Measurements from ENCODE around the gene PGAP6.

The PGAP6 gene

DNA sequence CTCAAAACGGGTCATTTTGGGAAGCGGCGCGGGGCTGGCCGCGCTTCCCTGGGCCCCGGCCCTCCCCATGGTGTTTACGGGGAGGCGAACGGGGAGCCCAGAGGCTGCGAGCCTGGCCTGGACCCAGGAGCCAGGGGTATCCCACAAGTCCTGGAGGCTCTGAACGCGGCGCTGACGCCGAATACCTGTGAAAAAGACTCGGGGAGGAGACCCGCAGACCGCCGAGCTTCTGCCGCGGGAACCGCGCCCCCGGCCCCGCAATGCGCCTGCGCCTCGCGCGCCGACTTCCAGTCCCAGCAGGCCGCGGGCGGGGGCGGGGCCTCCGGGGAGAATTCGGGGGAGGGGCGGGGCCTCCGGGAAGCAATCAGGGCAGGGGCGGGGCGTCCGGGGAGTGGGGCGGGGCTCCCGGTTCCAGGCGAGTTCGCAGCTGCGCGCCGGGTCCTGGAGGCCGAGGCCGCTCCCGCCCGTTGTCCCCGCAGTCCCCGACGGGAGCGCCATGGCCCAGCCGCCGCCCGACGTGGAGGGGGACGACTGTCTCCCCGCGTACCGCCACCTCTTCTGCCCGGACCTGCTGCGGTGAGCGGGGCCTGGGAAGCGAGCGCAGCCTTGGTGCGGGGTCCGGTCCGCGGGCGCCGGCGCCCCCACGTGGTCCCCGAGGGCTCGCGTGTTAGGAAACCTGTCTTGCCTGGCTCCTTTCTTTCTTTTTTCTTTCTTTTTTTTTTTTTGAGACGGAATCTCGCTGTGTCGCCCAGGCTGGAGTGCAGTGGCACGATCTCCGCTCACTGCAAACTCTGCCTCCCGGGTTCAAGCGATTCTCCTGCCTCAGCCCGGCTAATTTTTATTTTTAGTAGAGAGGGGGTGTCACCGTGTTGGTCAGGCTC, 19.9 kb upstream of the PGAP6 start, which contains the start of gene DECR2:
Gene DECR2 (plus strand): TSS at position 418 of the 881 bp plus-strand sequence. CDS start 79 bp downstream, at position 497.
- Histone ChIP-seq H4K20me1 (ENCODE audit: insufficient read depth, low read length) (peaks cover 25% of the 10 kb centered on the region), H3K4me3 (ENCODE audit: low read depth in 1 of 2, low read length in 2 of 2) (peak within 1 kb of the TSS; percentile 87 to 91; a peak in 3 of 4 replicates), H2AFZ (ENCODE audit: low read depth, low read length) (peak within 1 kb of the TSS; percentile 94), H3K36me3 (ENCODE audit: insufficient read depth, low read length) (peaks cover 30% of the 10 kb centered on the region), H3K79me2 (ENCODE audit: insufficient read depth, low read length) (peaks cover 45% of the 10 kb centered on the region), H3K27ac (ENCODE audit: low read length) (peak within 1 kb of the TSS; percentile 87), H3K9me3 (ENCODE audit: insufficient read depth, low read length, severe bottlenecking) (no peaks in the 10 kb centered on the region), H3K4me2 (ENCODE audit: insufficient read depth, low read length) (peak within 1 kb of the TSS; percentile 80), H3K4me1 (ENCODE audit: insufficient read depth, low read length) (peaks cover 47% of the 10 kb centered on the region), H3K9ac (ENCODE audit: low read depth, low read length) (peak within 1 kb of the TSS; percentile 86), H3K27me3 (ENCODE audit: insufficient read depth, low read length, poor library complexity) (no peaks in the 10 kb centered on the region)
- TF ChIP-seq EZH2 (IDR thresholded peaks at IDR 0.05; ENCODE audit: borderline replicate concordance, low read depth, low read length, severe bottlenecking) (no peak), CTCF (IDR thresholded peaks at IDR 0.05; ENCODE audit: borderline replicate concordance, extremely low read depth, low read length, poor library complexity, severe bottlenecking) (peak; percentile 61)
- DNase-seq (peak; percentile 97), ATAC-seq (ENCODE audit: insufficient read depth, low read depth) (peak; percentile 81)

- DNase-seq (no peak), ATAC-seq (ENCODE audit: insufficient read depth, low read depth) (no peak)
- Histone ChIP-seq H3K27me3 (ENCODE audit: insufficient read depth, low read length, poor library complexity) (no peaks in the 10 kb centered on the region), H3K79me2 (ENCODE audit: insufficient read depth, low read length) (peaks cover 54% of the 10 kb centered on the region), H3K27ac (ENCODE audit: low read length) (peak overlapping the region; percentile 48; the same call in 1 of the 2 replicates), H3K9ac (ENCODE audit: low read depth, low read length) (peak overlapping the region; percentile 86), H3K4me3 (ENCODE audit: low read depth in 1 of 2, low read length in 2 of 2) (peak overlapping the region in 1 of 2 experiments; percentile 91; a peak in 3 of 4 replicates), H4K20me1 (ENCODE audit: insufficient read depth, low read length) (peaks cover 25% of the 10 kb centered on the region), H3K9me3 (ENCODE audit: insufficient read depth, low read length, severe bottlenecking) (no peaks in the 10 kb centered on the region), H3K4me2 (ENCODE audit: insufficient read depth, low read length) (peak overlapping the region; percentile 76), H2AFZ (ENCODE audit: low read depth, low read length) (no peak overlapping the region), H3K36me3 (ENCODE audit: insufficient read depth, low read length) (peaks cover 30% of the 10 kb centered on the region), H3K4me1 (ENCODE audit: insufficient read depth, low read length) (peaks cover 63% of the 10 kb centered on the region)
- TF ChIP-seq EZH2 (IDR thresholded peaks at IDR 0.05; ENCODE audit: borderline replicate concordance, low read depth, low read length, severe bottlenecking) (no peak), CTCF (IDR thresholded peaks at IDR 0.05; ENCODE audit: borderline replicate concordance, extremely low read depth, low read length, poor library complexity, severe bottlenecking) (no peak)
These were observed 18.3 kb upstream of the PGAP6 start for GRCh38 chr16:400061-400591.

- Histone ChIP-seq H3K9me3 (ENCODE audit: insufficient read depth, low read length, severe bottlenecking) (no peaks in the 10 kb centered on the region), H3K9ac (ENCODE audit: low read depth, low read length) (no peak overlapping the region), H3K27me3 (ENCODE audit: insufficient read depth, low read length, poor library complexity) (no peaks in the 10 kb centered on the region), H3K4me3 (ENCODE audit: low read depth in 1 of 2, low read length in 2 of 2) (0 out of 4 replicates have a peak overlapping the region, but pooled peaks of 1 of the 2 experiments have one; percentile 19), H2AFZ (ENCODE audit: low read depth, low read length) (no peak overlapping the region), H3K79me2 (ENCODE audit: insufficient read depth, low read length) (peaks cover 54% of the 10 kb centered on the region), H4K20me1 (ENCODE audit: insufficient read depth, low read length) (peaks cover 25% of the 10 kb centered on the region), H3K36me3 (ENCODE audit: insufficient read depth, low read length) (peaks cover 30% of the 10 kb centered on the region), H3K4me2 (ENCODE audit: insufficient read depth, low read length) (peak overlapping the region; percentile 76), H3K4me1 (ENCODE audit: insufficient read depth, low read length) (peaks cover 65% of the 10 kb centered on the region), H3K27ac (ENCODE audit: low read length) (no peak overlapping the region; the same call in 1 of the 2 replicates)
- ATAC-seq (ENCODE audit: insufficient read depth, low read depth) = no peak
- TF ChIP-seq EZH2 (IDR thresholded peaks at IDR 0.05; ENCODE audit: borderline replicate concordance, low read depth, low read length, severe bottlenecking) (no peak), CTCF (IDR thresholded peaks at IDR 0.05; ENCODE audit: borderline replicate concordance, extremely low read depth, low read length, poor library complexity, severe bottlenecking) (no peak)
- no peak for DNase-seq
These were observed 17.7 kb upstream of the PGAP6 start for GRCh38 chr16:399340-400019.

Measured in DND-41 (cell line).